K562 (cell line): ENCODE measurements around the gene HIVEP1. TPM values are rescaled to one million over a fixed set of nuclear protein-coding genes. Genes with fewer than 3 reads are reported as not detected.

ENCODE experiments used
- EWSR1 ChIP-seq: fragments of 450-650 bp; IDR thresholded peaks from 2 replicates; pipeline ENCODE4 v1.6.1; 2018; ENCODE audit warnings: borderline replicate concordance, mild to moderate bottlenecking, low read depth, moderate library complexity; ENCODE audit not compliant: partially characterized antibody
- MBD2 ChIP-seq: sonication (generic); IDR thresholded peaks from 2 replicates; pipeline ENCODE4 v1.6.1; 2016; ENCODE audit warnings: low read depth, borderline replicate concordance
- ZNF140 ChIP-seq: fragments of 250-450 bp; sonication (Bioruptor Pico); IDR thresholded peaks from 2 replicates; pipeline ENCODE4 v1.8.0; 2021; ENCODE audit warnings: moderate library complexity, mild to moderate bottlenecking, inconsistent platforms
- ZNF212 ChIP-seq: fragments of 450-650 bp; formaldehyde crosslinking; IDR thresholded peaks from 2 replicates; pipeline ENCODE4 v1.4.0; 2020; ENCODE audit warnings: mild to moderate bottlenecking
- polyA plus RNA-seq, 8 experiments: library from polyadenylated mRNA; depleted of rRNA in 4 of 8; stranded (reverse) in 5 of 8; unstranded in 3 of 8; fragments of >200 nt; fragmentation: Nextera tagmentation in 2 of 8; fragmentation: Illumina TruSeq in 1 of 8; extraction: Ambion mirVana in 2 of 8; extraction: Trizol in 1 of 8; gene quantifications; 2 replicates each; pipeline versions ENCODE4 v1.2.1 to v1.2.3, GENCODE V29; 2011 to 2014; ENCODE audit warnings: inconsistent platforms in 1 of 8, missing spikeins in 1 of 8
- total RNA-seq, 7 experiments: library from RNA; depleted of rRNA in 6 of 7; stranded (reverse); fragments of >200 nt in 6 of 7; fragmentation: Illumina TruSeq in 2 of 7; extraction: Trizol in 2 of 7; gene quantifications; 2 replicates each; pipeline versions ENCODE4 v1.2.1 to v1.2.3, GENCODE V29; 2011 to 2021; ENCODE audit warnings: low replicate concordance in 1 of 7
- TF ChIP-seq, protein P1 (sequence below): fragments of 450-650 bp; IDR thresholded peaks from 2 replicates; pipeline ENCODE4 v1.6.1; 2018; ENCODE audit not compliant: partially characterized antibody
- TF ChIP-seq, protein P2 (sequence below), 2 experiments: fragments of 450-650 bp in 1 of 2; sonication (generic) in 1 of 2; formaldehyde crosslinking in 1 of 2; IDR thresholded peaks; 2 replicates each; pipeline versions ENCODE4 v1.7.1 to v1.9.0; 2016 to 2022; ENCODE audit warnings: inconsistent platforms in 1 of 2, mild to moderate bottlenecking in 1 of 2, missing genetic modification reagents in 1 of 2
- TF ChIP-seq, protein P3 (sequence below): fragments of 250-450 bp; sonication (Bioruptor Pico); IDR thresholded peaks from 2 replicates; pipeline ENCODE4 v1.8.0; 2021; ENCODE audit warnings: moderate library complexity, mild to moderate bottlenecking, inconsistent platforms
- TF ChIP-seq, protein P4 (sequence below): IDR thresholded peaks from 2 replicates; pipeline ENCODE4 v1.6.1; 2011; ENCODE audit warnings: borderline replicate concordance, low read depth, mild to moderate bottlenecking, moderate library complexity, low read length; ENCODE audit not compliant: insufficient read depth, poor library complexity, severe bottlenecking

Gene HIVEP1
- total and polyA plus RNA-seq, 9 of the 15 experiments (the other 6 are each of a cell fraction or from before 2014, with no cell fraction given) = 6.0 to 33.3 (median 21.7) TPM

DNA sequence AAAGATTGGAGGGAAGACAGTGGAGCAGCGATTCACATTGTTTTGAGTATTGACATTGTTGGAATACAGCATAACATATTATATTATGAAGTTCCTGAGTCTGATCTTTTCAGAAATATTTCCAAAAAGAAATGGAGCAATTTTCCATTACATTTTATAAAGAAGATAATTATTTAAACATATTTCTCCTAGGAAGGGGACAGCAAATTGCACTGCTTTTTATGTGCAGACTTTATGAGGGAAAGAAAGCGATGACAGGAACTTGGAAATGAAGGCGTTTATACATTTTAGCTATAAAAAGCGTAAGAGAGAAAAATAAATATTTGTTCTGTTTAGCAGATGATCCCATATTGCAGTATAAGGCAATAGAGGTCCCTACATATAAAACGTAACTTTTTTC is 161.1 kb downstream of the HIVEP1 start (continued):
- TF ChIP-seq, protein P1, sequence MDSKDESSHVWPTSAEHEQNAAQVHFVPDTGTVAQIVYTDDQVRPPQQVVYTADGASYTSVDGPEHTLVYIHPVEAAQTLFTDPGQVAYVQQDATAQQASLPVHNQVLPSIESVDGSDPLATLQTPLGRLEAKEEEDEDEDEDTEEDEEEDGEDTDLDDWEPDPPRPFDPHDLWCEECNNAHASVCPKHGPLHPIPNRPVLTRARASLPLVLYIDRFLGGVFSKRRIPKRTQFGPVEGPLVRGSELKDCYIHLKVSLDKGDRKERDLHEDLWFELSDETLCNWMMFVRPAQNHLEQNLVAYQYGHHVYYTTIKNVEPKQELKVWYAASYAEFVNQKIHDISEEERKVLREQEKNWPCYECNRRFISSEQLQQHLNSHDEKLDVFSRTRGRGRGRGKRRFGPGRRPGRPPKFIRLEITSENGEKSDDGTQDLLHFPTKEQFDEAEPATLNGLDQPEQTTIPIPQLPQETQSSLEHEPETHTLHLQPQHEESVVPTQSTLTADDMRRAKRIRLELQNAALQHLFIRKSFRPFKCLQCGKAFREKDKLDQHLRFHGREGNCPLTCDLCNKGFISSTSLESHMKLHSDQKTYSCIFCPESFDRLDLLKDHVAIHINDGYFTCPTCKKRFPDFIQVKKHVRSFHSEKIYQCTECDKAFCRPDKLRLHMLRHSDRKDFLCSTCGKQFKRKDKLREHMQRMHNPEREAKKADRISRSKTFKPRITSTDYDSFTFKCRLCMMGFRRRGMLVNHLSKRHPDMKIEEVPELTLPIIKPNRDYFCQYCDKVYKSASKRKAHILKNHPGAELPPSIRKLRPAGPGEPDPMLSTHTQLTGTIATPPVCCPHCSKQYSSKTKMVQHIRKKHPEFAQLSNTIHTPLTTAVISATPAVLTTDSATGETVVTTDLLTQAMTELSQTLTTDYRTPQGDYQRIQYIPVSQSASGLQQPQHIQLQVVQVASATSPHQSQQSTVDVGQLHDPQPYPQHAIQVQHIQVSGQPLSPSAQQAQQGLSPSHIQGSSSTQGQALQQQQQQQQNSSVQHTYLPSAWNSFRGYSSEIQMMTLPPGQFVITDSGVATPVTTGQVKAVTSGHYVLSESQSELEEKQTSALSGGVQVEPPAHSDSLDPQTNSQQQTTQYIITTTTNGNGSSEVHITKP = no peak
- no peak for TF ChIP-seq MBD2
- no peak for TF ChIP-seq ZNF212 (CRISPR knock-in tag)
- TF ChIP-seq, protein P2, sequence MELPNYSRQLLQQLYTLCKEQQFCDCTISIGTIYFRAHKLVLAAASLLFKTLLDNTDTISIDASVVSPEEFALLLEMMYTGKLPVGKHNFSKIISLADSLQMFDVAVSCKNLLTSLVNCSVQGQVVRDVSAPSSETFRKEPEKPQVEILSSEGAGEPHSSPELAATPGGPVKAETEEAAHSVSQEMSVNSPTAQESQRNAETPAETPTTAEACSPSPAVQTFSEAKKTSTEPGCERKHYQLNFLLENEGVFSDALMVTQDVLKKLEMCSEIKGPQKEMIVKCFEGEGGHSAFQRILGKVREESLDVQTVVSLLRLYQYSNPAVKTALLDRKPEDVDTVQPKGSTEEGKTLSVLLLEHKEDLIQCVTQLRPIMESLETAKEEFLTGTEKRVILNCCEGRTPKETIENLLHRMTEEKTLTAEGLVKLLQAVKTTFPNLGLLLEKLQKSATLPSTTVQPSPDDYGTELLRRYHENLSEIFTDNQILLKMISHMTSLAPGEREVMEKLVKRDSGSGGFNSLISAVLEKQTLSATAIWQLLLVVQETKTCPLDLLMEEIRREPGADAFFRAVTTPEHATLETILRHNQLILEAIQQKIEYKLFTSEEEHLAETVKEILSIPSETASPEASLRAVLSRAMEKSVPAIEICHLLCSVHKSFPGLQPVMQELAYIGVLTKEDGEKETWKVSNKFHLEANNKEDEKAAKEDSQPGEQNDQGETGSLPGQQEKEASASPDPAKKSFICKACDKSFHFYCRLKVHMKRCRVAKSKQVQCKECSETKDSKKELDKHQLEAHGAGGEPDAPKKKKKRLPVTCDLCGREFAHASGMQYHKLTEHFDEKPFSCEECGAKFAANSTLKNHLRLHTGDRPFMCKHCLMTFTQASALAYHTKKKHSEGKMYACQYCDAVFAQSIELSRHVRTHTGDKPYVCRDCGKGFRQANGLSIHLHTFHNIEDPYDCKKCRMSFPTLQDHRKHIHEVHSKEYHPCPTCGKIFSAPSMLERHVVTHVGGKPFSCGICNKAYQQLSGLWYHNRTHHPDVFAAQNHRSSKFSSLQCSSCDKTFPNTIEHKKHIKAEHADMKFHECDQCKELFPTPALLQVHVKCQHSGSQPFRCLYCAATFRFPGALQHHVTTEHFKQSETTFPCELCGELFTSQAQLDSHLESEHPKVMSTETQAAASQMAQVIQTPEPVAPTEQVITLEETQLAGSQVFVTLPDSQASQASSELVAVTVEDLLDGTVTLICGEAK (IDR thresholded peaks at IDR 0.05) = no peak
- TF ChIP-seq, protein P2 (CRISPR knock-in tag; IDR thresholded peaks at IDR 0.05) = no peak
- no peak for TF ChIP-seq EWSR1
- TF ChIP-seq ZNF140 = no peak
- TF ChIP-seq, protein P3, sequence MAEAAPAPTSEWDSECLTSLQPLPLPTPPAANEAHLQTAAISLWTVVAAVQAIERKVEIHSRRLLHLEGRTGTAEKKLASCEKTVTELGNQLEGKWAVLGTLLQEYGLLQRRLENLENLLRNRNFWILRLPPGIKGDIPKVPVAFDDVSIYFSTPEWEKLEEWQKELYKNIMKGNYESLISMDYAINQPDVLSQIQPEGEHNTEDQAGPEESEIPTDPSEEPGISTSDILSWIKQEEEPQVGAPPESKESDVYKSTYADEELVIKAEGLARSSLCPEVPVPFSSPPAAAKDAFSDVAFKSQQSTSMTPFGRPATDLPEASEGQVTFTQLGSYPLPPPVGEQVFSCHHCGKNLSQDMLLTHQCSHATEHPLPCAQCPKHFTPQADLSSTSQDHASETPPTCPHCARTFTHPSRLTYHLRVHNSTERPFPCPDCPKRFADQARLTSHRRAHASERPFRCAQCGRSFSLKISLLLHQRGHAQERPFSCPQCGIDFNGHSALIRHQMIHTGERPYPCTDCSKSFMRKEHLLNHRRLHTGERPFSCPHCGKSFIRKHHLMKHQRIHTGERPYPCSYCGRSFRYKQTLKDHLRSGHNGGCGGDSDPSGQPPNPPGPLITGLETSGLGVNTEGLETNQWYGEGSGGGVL = no peak
- TF ChIP-seq, protein P4, sequence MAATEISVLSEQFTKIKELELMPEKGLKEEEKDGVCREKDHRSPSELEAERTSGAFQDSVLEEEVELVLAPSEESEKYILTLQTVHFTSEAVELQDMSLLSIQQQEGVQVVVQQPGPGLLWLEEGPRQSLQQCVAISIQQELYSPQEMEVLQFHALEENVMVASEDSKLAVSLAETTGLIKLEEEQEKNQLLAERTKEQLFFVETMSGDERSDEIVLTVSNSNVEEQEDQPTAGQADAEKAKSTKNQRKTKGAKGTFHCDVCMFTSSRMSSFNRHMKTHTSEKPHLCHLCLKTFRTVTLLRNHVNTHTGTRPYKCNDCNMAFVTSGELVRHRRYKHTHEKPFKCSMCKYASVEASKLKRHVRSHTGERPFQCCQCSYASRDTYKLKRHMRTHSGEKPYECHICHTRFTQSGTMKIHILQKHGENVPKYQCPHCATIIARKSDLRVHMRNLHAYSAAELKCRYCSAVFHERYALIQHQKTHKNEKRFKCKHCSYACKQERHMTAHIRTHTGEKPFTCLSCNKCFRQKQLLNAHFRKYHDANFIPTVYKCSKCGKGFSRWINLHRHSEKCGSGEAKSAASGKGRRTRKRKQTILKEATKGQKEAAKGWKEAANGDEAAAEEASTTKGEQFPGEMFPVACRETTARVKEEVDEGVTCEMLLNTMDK = no peak
